Activated CD4-positive, alpha-beta T cell treated with anti-CD3 and anti-CD28 coated beads for 36 hours (primary cell): ENCODE measurements around the gene ABCA9. TPM values are rescaled to one million over a fixed set of nuclear protein-coding genes. Genes with fewer than 3 reads are reported as not detected.

ENCODE experiments used
- ATAC-seq: fragments of 200-7000 bp; cut with Tn5 transposase; one replicate; pipeline ENCODE4 v1.10.0; 2021; ENCODE audit warnings: mild to moderate bottlenecking, moderate library complexity
- CTCF ChIA-PET: fragments of 350-600 bp; sonication (Branson Sonifier 250); formaldehyde crosslinking; loops from one replicate; lab custom pipeline; 2021; ENCODE audit warnings: antibody characterized with exemption; lab: Charles Lee
- POLR2A ChIA-PET: fragments of 350-600 bp; sonication (Branson Sonifier 250); formaldehyde crosslinking; loops from one replicate; lab custom pipeline; 2021; ENCODE audit warnings: antibody characterized with exemption, inconsistent platforms; lab: Charles Lee
- DNase-seq: peaks from one replicate; pipeline ENCODE4 v3.0.0-alpha.2; 2020
- H3K27ac Mint-ChIP-seq: one replicate; pipeline ENCODE4 v1.8.0; 2021; ENCODE audit warnings: mixed read lengths
- H3K27me3 Mint-ChIP-seq: one replicate; pipeline ENCODE4 v1.8.0; 2021; ENCODE audit warnings: mixed read lengths
- H3K36me3 Mint-ChIP-seq: one replicate; pipeline ENCODE4 v1.8.0; 2021; ENCODE audit warnings: low read depth, mixed read lengths
- H3K4me1 Mint-ChIP-seq: one replicate; pipeline ENCODE4 v1.8.0; 2021; ENCODE audit warnings: mixed read lengths
- H3K4me3 Mint-ChIP-seq: one replicate; pipeline ENCODE4 v1.8.0; 2021; ENCODE audit warnings: mild to moderate bottlenecking, moderate library complexity, mixed read lengths
- H3K9me3 Mint-ChIP-seq: one replicate; pipeline ENCODE4 v1.8.0; 2021; ENCODE audit warnings: low read depth, mixed read lengths
- intact Hi-C, 2 experiments: fragments of 100-400 bp; cut with DNase I in 1 of 2; cut with micrococcal nuclease in 1 of 2; formaldehyde crosslinking; loops; one replicate each; pipeline versions ENCODE4 v1.14.2 to v1.15.1; 2022 to 2024; cut with DNase I, micrococcal nuclease
- microRNA-seq: library from miRNA; unstranded; fragments of <30 nt; microRNA quantifications from one replicate; pipeline ENCODE4 v1.2.0, GENCODE V29; 2021; ENCODE audit warnings: borderline replicate concordance
- total RNA-seq, 2 experiments: library from RNA; stranded (reverse); gene quantifications; one replicate each; pipeline ENCODE4 v1.2.3, GENCODE V29; 2021

ABCA9 gene
- total RNA-seq, 2 experiments from 2014 or later = not detected

DNA sequence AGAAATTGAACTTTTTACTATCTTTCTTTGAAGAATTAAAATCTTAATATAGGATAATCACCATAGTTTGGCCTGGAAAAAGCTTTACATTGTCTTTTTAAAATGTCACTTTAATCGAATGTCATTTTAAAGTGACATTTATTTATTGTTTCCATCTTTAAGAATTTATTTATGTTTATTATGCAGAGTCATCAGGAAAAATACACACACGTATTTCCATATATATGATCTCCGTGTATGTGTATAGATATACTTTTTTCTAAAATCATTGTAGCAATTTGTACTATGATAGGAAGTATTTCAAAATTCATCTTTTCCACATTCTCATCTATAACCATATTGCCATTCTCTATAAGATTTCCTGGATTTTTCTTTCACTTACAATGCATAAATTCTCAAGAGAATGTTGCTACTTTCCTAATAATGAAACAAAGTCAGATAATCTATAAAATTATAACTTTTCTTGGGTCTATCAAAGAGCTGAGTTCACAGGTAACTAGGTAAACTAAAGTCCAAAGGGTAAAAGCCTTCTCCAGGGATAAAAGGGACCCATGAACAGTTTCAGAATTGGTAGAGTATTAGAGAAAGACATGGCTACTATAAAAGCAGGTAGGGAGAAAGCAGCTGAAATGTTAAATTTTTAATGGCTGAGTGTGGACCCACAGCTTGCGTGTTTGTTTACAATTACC lies 117.5 kb downstream of the ABCA9 start:
- CTCF ChIA-PET = interaction anchor here (1.2 kb wide), 1 partner anchor 41 kb away, joined by 3 read pairs; no protein-coding TSS in a partner anchor
- H3K4me1 Mint-ChIP-seq = no peaks in the 10 kb centered on the region

DNA sequence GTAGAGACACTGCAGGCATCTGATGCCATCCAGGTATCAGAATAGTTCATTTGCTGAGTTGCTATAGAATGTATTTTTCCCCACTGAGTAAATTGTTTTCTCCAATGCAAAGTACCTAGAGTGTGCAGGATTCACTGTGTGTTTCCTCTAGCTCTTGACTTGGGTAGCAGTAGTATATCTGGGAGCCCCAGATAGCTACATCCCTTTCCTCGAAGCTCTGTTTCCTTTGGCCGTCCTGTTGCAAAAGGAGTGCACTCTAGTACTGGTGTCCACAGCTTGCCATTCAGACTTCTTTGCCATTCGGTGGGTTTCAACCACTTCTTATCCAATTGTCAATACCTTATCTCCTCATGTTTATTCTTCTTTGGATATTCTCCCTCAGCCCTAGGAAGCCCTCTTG lies 118.3 kb downstream of the ABCA9 start:
- ChIA-PET CTCF (interaction anchor here (1.2 kb wide), 1 partner anchor 41 kb away, joined by 3 read pairs; no protein-coding TSS in a partner anchor), POLR2A (no interaction called here)
- Mint-ChIP-seq H3K27me3 (peaks cover 4% of the 10 kb centered on the region), H3K27ac (no peak overlapping the region), H3K36me3 (no peaks in the 10 kb centered on the region), H3K4me1 (no peaks in the 10 kb centered on the region), H3K4me3 (no peak overlapping the region), H3K9me3 (no peaks in the 10 kb centered on the region)
- ATAC-seq (no peak), DNase-seq (no peak)
- intact Hi-C loops = no loop called here

More for the DNA sequence above, 117.5 kb downstream of the ABCA9 start:
- Mint-ChIP-seq H3K27ac (no peak overlapping the region), H3K27me3 (peaks cover 2% of the 10 kb centered on the region), H3K9me3 (no peaks in the 10 kb centered on the region), H3K36me3 (no peaks in the 10 kb centered on the region), H3K4me3 (no peak overlapping the region)
- ATAC-seq = no peak
- DNase-seq = no peak
- intact Hi-C loops = no loop called here
- POLR2A ChIA-PET = no interaction called here

DNA sequence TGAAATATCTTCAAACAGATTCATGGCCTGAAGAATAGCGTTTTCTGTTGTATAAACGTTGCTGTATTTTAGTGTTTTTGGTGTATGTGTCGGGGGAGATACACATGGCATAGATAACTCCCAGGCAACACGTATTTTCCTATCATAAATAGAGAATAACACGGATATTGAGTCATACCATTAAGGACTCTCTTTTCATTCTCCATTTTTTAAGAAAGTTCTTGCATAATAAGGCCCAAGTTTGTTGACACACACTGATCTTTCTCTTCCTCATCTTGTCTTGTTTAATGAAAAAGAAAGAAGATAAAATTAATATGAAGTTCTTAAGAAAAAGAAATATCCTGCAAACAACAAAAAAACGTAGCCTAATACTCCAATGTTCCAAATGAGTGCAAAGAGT lies 119.0 kb downstream of the ABCA9 start:
- H3K27me3 Mint-ChIP-seq = peaks cover 4% of the 10 kb centered on the region

DNA sequence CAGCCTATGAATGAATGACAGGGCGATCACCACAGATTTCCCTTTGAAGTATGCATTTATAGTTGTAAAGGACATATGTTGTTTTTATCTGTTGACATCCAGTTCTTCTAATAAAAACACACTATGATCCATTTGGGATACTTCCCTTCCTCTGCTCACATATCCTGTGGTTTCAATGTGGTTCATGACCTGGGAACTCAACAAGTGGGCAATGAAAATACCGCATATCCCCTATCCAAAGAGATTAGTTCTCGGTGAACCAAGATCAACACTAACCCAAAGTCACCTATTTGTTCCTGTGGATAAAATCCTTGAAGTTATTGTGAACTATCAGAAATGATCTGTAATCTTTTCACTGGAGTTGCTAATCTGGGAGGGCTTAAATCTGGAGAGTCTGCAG lies 121.5 kb downstream of the ABCA9 start:
- no peaks in the 10 kb centered on the region for H3K36me3 Mint-ChIP-seq
- ChIA-PET CTCF (no interaction called here), POLR2A (no interaction called here)
- ATAC-seq = no peak
- H3K9me3 Mint-ChIP-seq = no peaks in the 10 kb centered on the region
- no peak overlapping the region for H3K27ac Mint-ChIP-seq
- DNase-seq = no peak
- H3K4me1 Mint-ChIP-seq = no peaks in the 10 kb centered on the region
- peaks cover 4% of the 10 kb centered on the region for H3K27me3 Mint-ChIP-seq
- intact Hi-C loops = no loop called here
- H3K4me3 Mint-ChIP-seq = no peak overlapping the region

More for the DNA sequence above, 119.0 kb downstream of the ABCA9 start:
- no peaks in the 10 kb centered on the region for H3K9me3 Mint-ChIP-seq
- H3K4me3 Mint-ChIP-seq = no peak overlapping the region
- POLR2A ChIA-PET = no interaction called here
- no peak for ATAC-seq
- H3K36me3 Mint-ChIP-seq = no peaks in the 10 kb centered on the region
- intact Hi-C loops = no loop called here
- H3K4me1 Mint-ChIP-seq = no peaks in the 10 kb centered on the region
- no peak for DNase-seq
- CTCF ChIA-PET = no interaction called here
- H3K27ac Mint-ChIP-seq = no peak overlapping the region

DNA sequence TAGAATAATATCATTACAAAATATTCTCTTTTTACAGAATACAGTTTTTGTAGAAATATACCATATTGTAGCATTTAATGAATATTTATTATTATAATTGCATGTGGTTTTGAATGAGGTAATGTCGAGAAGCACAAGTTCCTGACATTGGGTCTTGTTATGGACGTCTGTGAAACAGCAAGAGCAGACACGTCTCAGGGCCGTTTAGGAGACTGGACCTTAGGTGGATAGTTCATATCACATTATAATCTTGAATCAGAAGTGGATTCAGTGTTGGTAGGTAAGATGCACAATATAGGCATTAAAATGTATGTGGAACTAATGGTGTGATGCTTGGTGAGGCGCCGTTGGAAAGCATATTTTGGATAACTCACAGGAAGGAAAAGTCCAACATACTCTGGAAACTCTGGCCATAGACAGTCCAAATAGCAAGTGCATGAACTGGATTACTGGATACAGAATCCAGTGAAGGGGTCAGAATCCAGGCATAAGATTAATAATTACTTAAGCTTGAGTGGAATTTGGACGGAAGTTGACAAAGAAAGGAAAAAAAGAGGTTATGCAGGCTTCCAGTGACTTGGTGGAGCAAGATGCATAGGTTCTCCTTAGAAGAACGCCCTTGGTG lies 122.7 kb downstream of the ABCA9 start:
- Mint-ChIP-seq H3K27ac (no peak overlapping the region), H3K4me3 (no peak overlapping the region), H3K9me3 (no peaks in the 10 kb centered on the region), H3K27me3 (peaks cover 2% of the 10 kb centered on the region), H3K4me1 (no peaks in the 10 kb centered on the region), H3K36me3 (no peaks in the 10 kb centered on the region)
- CTCF ChIA-PET = no interaction called here
- POLR2A ChIA-PET = no interaction called here
- ATAC-seq (no peak), DNase-seq (no peak)
- intact Hi-C loops = no loop called here

DNA sequence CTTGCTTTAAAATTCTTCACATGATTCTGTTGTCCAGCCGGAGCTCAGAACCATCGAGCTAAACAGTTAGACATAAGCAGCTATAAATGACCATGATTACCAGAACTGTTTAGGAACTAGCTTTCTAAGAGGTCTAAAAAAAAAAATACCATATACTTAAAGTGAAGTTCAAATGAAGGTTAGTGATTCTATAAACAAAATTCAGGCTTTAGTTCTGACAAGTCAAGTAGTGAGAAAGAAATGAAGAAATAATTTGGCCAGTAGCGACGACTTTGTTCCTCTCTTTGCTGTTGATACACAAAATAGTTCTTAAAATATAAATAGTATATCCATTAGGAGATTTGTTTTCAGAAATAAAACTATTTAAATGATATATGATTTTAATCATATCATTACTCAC lies 133.2 kb downstream of the ABCA9 start:
- no peak for DNase-seq
- Mint-ChIP-seq H3K4me3 (no peak overlapping the region), H3K27me3 (peaks cover 2% of the 10 kb centered on the region), H3K4me1 (no peaks in the 10 kb centered on the region), H3K36me3 (no peaks in the 10 kb centered on the region), H3K27ac (no peak overlapping the region), H3K9me3 (no peaks in the 10 kb centered on the region)
- intact Hi-C loops = no loop called here
- CTCF ChIA-PET = no interaction called here
- POLR2A ChIA-PET = no interaction called here
- ATAC-seq = no peak

DNA sequence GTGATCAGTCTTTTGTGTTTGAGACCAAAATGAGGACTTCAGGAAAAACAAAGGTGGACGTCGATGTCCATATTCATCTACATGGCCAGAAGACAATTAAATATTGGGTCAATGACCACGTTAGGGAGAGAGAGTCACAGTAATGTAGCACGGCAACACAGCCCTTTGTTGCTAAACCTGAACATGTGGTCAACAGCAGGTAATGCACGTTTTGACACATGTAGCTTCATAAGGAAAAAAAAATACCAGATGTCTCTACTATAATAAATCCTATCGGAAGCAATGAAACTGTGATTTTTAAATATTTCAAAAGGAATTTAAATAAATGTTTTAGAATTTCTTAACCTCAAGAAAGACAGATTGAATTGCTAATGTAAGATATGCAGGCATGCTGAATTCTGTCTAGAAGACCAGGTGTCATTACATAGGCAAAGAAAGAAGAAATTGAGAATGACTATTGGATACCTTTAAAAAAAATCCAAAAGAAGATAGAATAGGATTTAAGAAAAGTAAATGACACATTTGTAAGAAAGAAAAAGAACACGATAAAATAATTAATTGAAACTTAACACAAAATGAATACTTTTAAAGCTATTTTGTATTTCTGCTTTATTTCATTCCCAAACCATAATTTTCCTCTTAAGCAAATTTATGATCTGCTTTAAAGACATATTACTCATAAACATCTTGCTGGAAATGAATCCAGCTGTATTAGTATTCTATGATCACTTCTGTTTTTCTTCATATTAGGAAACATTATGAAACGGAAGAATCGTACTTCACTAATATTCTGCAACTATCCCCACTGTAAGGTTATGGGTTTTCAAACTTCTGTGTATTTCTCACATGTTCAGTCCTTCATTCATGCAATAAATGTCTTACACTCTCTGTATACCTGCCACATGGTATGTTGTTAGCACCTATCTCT lies 135.7 kb downstream of the ABCA9 start:
- CTCF ChIA-PET = no interaction called here
- Mint-ChIP-seq H3K4me1 (no peaks in the 10 kb centered on the region), H3K36me3 (no peaks in the 10 kb centered on the region), H3K27me3 (no peaks in the 10 kb centered on the region), H3K9me3 (peaks cover under 1% of the 10 kb centered on the region), H3K4me3 (no peak overlapping the region), H3K27ac (no peak overlapping the region)
- no peak for ATAC-seq
- intact Hi-C loops = no loop called here
- no peak for DNase-seq
- POLR2A ChIA-PET = no interaction called here

Small RNAs within 50 kb of the gene (microRNA-seq; reads per million reads assigned to microRNA genes)
- not detected for gene MIR4524A
- not detected for gene MIR4524B

Other genes with a start within 250 kb of the ABCA9 start
- not detected for gene ABCA8, start 105.5 kb downstream of the ABCA9 start, total RNA-seq
- not detected for gene ABCA6, start 81.0 kb upstream of the ABCA9 start, total RNA-seq
- under 1 TPM; 0.27 to 0.32 TPM for gene ABCA10, start 167.9 kb upstream of the ABCA9 start, total RNA-seq